OCI-LY1 (cell line): ENCODE data around the gene PPP2R2B.

Source experiments
- H2AFZ ChIP-seq: fragments of 200-600 bp; sonication (generic), shearing (Covaris generic); 2 replicates; pipeline ENCODE4 v1.6.0; 2014; ENCODE audit warnings: antibody characterized with exemption, mild to moderate bottlenecking, low read length
- H3F3A ChIP-seq: fragments of 200-600 bp; sonication (generic), shearing (Covaris generic); 2 replicates; pipeline ENCODE4 v1.6.0; 2014; ENCODE audit warnings: mild to moderate bottlenecking, antibody characterized with exemption, low read length, moderate library complexity; ENCODE audit not compliant: insufficient read depth
- H3K27ac ChIP-seq: fragments of 200-600 bp; sonication (generic); 2 replicates; pipeline ENCODE4 v1.5.1; 2014; ENCODE audit warnings: low read length, mixed run types, mild to moderate bottlenecking, low read depth; ENCODE audit not compliant: poor library complexity, severe bottlenecking
- H3K27me3 ChIP-seq: fragments of 200-600 bp; sonication (generic); 2 replicates; pipeline ENCODE4 v1.6.0; 2014; ENCODE audit warnings: antibody characterized with exemption, mild to moderate bottlenecking, low read length, moderate library complexity; ENCODE audit not compliant: insufficient read depth
- H3K36me3 ChIP-seq: fragments of 200-600 bp; sonication (generic); 2 replicates; pipeline ENCODE4 v1.6.1; 2014; ENCODE audit warnings: mild to moderate bottlenecking, antibody characterized with exemption, low read length, moderate library complexity, mixed read lengths; ENCODE audit not compliant: insufficient read depth
- H3K4me1 ChIP-seq: fragments of 200-600 bp; sonication (generic); 2 replicates; pipeline ENCODE4 v1.5.1; 2014; ENCODE audit warnings: mild to moderate bottlenecking, low read length, moderate library complexity; ENCODE audit not compliant: insufficient read depth, severe bottlenecking
- H3K4me2 ChIP-seq: fragments of 200-600 bp; sonication (generic), shearing (Covaris generic); 2 replicates; pipeline ENCODE4 v1.6.1; 2014; ENCODE audit warnings: low read length
- H3K4me3 ChIP-seq: fragments of 200-600 bp; sonication (generic); 2 replicates; pipeline ENCODE4 v1.5.1; 2014; ENCODE audit warnings: low read length, low read depth, mild to moderate bottlenecking, mixed read lengths; ENCODE audit not compliant: poor library complexity, severe bottlenecking
- H3K79me2 ChIP-seq: fragments of 200-600 bp; shearing (Covaris generic); 2 replicates; pipeline ENCODE4 v1.6.1; 2016; ENCODE audit warnings: mixed run types, low read length, mixed read lengths; ENCODE audit not compliant: insufficient read depth
- H3K9ac ChIP-seq: fragments of 200-600 bp; sonication (generic), shearing (Covaris generic); 2 replicates; pipeline ENCODE4 v1.6.1; 2014; ENCODE audit warnings: mild to moderate bottlenecking, low read length, mixed read lengths
- H3K9me2 ChIP-seq: fragments of 200-600 bp; sonication (generic), shearing (Covaris generic); 2 replicates; pipeline ENCODE4 v1.6.1; 2014; ENCODE audit warnings: low read depth, mild to moderate bottlenecking, low read length, mixed read lengths
- H3K9me3 ChIP-seq: fragments of 200-600 bp; shearing (Covaris generic); 2 replicates; pipeline ENCODE4 v1.6.1; 2014; ENCODE audit warnings: low read length, mixed read lengths
- H4K20me1 ChIP-seq: fragments of 200-600 bp; sonication (generic), shearing (Covaris generic); 2 replicates; pipeline ENCODE4 v1.6.0; 2016; ENCODE audit warnings: mild to moderate bottlenecking, low read length; ENCODE audit not compliant: insufficient read depth
- CTCF ChIP-seq: fragments of 200-600 bp; sonication (generic), shearing (Covaris generic); IDR thresholded peaks from 2 replicates; pipeline ENCODE4 v1.5.1; 2017; ENCODE audit warnings: mild to moderate bottlenecking, antibody characterized with exemption, low read length, moderate library complexity, mixed read lengths
- EZH2 ChIP-seq: fragments of 200-600 bp; sonication (generic), shearing (Covaris generic); IDR thresholded peaks from 2 replicates; pipeline ENCODE4 v1.8.0; 2017; ENCODE audit warnings: borderline replicate concordance, mixed run types, mild to moderate bottlenecking, antibody characterized with exemption, low read length, moderate library complexity, mixed read lengths

The PPP2R2B gene

GRCh38 chr5:146667633-146668272 is 210.8 kb downstream of the PPP2R2B start:
- Histone ChIP-seq H3K79me2 (no peaks in the 10 kb centered on the region), H3K4me2 (no peak overlapping the region), H3K9me2 (no peaks in the 10 kb centered on the region), H3K27me3 (no peaks in the 10 kb centered on the region), H3K9me3 (no peaks in the 10 kb centered on the region), H3K27ac (no peak overlapping the region), H3K9ac (no peak overlapping the region), H2AFZ (no peak overlapping the region), H4K20me1 (no peaks in the 10 kb centered on the region), H3K4me1 (no peaks in the 10 kb centered on the region), H3K36me3 (no peaks in the 10 kb centered on the region), H3K4me3 (no peak overlapping the region), H3F3A (no peaks in the 10 kb centered on the region)
- no peak for TF ChIP-seq CTCF
- no peak for TF ChIP-seq EZH2

GRCh38 chr5:146662229-146662628 is 216.3 kb downstream of the PPP2R2B start:
- no peaks in the 10 kb centered on the region for H3K4me1 ChIP-seq
- no peak overlapping the region for H3K27ac ChIP-seq
- H3K9ac ChIP-seq: no peak overlapping the region
- no peaks in the 10 kb centered on the region for H3F3A ChIP-seq
- H4K20me1 ChIP-seq: no peaks in the 10 kb centered on the region
- no peaks in the 10 kb centered on the region for H3K36me3 ChIP-seq
- H3K4me3 ChIP-seq: no peak overlapping the region
- no peak overlapping the region for H2AFZ ChIP-seq
- H3K27me3 ChIP-seq: no peaks in the 10 kb centered on the region
- TF ChIP-seq CTCF: peak; percentile 74
- TF ChIP-seq EZH2: no peak
- no peaks in the 10 kb centered on the region for H3K9me2 ChIP-seq
- no peaks in the 10 kb centered on the region for H3K9me3 ChIP-seq
- H3K4me2 ChIP-seq: no peak overlapping the region
- H3K79me2 ChIP-seq: no peaks in the 10 kb centered on the region

- Histone ChIP-seq H3K4me1 (no peaks in the 10 kb centered on the region), H3F3A (no peaks in the 10 kb centered on the region), H4K20me1 (no peaks in the 10 kb centered on the region), H3K9me2 (no peaks in the 10 kb centered on the region), H3K4me2 (no peak overlapping the region), H3K27ac (no peak overlapping the region), H3K9me3 (no peaks in the 10 kb centered on the region), H3K4me3 (no peak overlapping the region), H3K36me3 (no peaks in the 10 kb centered on the region), H2AFZ (no peak overlapping the region), H3K79me2 (no peaks in the 10 kb centered on the region), H3K9ac (no peak overlapping the region), H3K27me3 (no peaks in the 10 kb centered on the region)
- TF ChIP-seq CTCF: no peak
- no peak for TF ChIP-seq EZH2
Observed at GRCh38 chr5:146660376-146660960, 218.1 kb downstream of the PPP2R2B start.
